T-helper 2 cell (primary cell): ENCODE measurements around the gene CMYA5.
"Not testable (repeated sequence)": the region's sequence is repeated elsewhere in the genome, so short reads cannot be mapped to it uniquely, and the experiment has no call there.

ENCODE experiments used
- DNase-seq, 5 experiments: peaks; one replicate each; pipeline versions ENCODE4 v3.0.0 to v3.0.0-alpha.2; 2012 to 2022

The CMYA5 gene

GRCh38 chr5:79750611-79751510 is 61.2 kb downstream of the CMYA5 start:
- no peak for DNase-seq

DNA sequence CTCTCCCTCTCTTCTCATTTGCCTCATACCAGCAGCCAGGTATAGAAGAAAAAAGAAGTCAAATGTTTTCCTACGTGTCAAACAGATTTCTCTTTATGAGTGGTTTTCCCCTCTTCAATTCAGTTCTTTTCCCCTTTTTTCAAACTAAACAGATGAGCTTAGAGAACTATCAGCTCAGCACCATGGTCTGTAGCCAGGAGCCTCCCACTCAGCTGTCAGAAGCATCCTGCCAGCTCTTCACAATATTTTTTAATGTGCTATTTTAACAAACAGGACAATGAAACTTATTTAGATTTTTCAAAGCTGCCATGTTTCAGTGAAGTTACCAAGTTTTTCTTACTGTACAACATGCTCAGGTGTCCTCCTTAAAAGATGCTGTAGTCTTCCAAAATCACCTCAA is 63.5 kb downstream of the CMYA5 start:
- DNase-seq, result no peak

DNA sequence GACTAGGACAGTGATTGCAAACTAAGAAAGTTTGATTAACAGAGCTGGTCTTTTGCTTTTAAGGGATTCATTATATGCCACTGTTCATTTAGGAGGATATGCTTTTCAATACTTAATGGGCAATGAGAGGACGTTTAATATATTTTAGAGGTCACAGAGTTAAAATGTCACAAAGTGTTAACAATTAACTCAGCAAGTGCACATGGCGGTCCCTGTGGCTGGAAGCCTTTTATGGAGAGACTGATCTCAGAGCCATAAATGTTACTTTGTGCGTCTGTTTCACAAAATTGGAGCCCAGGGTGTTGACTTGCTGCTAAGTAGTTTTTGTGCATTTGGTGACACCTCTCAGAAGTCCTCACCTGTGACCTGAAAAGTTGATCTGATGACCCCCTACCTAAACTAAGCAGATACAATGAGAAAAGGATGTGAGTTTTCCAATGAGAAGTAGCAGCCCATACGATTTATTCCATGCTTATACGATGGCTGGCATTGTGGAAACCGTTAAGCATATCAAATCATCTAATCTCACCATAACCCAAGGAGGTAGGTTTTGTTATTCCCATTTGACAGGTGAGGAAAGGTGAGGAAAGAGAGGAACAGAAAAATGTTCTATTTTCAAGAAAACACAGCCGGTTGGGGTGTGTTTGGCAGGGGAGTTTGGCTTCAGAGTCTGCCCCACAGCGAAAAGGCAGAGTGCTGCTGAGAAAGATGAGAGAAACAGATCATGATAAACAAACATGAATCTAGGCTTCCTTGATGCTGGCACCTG is 64.4 kb downstream of the CMYA5 start:
- DNase-seq, result no peak

GRCh38 chr5:79754865-79755555 is 65.4 kb downstream of the CMYA5 start:
- no peak for DNase-seq

- no peak for DNase-seq
Observed at GRCh38 chr5:79756076-79756475, 66.4 kb downstream of the CMYA5 start.

- DNase-seq, result no peak
Observed at GRCh38 chr5:79759436-79759835, 69.8 kb downstream of the CMYA5 start.

GRCh38 chr5:79759848-79760247 is 70.2 kb downstream of the CMYA5 start:
- no peak for DNase-seq

GRCh38 chr5:79762929-79763328 is 73.3 kb downstream of the CMYA5 start:
- DNase-seq, result no peak

GRCh38 chr5:79764147-79764546 is 74.5 kb downstream of the CMYA5 start:
- not testable (repeated sequence) for DNase-seq

DNA sequence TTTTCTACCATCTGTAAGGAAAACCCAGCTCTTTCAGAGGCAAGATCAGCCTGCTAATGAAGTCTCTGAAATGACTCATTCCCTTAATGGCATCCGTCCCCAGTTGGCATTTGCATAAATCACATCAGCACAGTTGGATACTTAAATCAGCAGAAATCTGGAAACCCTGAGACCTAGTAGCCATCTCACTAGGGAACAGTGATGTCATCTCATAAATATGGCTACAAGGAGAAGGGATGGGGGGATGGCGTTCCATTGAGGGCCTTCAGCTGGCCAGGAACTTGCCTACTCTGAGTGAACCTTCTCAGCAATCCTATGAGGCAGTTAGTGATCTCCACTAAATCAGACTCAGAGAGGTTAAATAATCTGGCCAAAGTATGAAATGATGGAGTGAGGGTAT is 81.8 kb downstream of the CMYA5 start:
- no peak for DNase-seq

DNA sequence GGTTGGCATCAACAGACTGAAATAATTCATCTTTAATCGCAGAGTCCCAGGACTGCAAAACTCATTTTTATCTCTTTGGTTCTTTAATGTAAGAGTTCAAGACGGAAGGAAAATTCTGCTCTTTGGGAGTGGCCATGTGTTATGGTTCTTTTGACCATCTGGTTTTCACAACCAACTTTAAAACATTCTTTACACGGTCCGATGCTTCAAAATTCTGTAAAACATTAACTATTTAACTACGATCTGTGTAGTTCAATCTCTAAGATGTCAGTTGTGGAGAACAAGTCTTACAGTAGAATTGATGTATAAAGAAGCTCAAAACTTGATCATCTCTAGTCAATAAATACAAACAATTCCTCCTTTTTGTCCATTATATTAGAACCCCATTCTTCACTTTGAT is 83.0 kb downstream of the CMYA5 start:
- DNase-seq, result no peak

DNA sequence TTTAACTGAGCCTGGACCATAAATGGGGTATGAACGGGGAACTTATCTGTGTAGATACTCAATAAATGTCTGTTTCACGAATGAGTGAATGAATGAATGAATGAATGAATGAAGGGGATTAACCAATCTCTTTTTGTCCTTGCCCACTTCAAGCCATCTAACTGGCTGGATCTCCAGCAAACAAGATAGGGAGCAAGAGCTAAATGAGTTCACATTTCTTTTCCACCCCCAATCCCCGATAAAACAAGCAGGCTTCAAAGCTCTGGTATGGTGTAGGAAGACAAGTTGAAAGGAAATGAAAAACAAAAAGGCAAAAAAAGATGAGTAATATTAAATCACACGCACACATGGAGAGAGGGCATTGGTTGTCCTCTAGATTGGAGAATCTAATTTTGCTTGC is 84.0 kb downstream of the CMYA5 start:
- no peak for DNase-seq

GRCh38 chr5:79774171-79774854 is 84.7 kb downstream of the CMYA5 start:
- no peak for DNase-seq

DNA sequence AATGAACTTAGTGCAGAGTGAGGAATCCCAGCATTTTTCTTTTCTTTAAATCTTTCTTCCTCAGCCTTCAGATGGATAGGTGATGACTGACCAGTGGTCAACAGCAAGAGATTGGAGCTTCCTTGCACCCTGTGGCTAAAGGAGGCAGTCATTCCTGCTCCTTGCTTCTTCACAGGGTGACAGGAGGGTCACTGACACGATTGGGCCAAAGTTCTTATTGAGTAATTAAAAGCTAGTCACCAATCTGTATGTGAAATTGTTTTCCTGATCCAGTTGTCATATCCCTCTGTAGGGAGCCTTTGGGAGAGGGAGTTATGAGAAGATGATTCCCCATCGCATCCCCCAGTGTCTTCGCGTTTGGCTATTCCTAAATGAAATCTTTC is 85.2 kb downstream of the CMYA5 start:
- no peak for DNase-seq

DNA sequence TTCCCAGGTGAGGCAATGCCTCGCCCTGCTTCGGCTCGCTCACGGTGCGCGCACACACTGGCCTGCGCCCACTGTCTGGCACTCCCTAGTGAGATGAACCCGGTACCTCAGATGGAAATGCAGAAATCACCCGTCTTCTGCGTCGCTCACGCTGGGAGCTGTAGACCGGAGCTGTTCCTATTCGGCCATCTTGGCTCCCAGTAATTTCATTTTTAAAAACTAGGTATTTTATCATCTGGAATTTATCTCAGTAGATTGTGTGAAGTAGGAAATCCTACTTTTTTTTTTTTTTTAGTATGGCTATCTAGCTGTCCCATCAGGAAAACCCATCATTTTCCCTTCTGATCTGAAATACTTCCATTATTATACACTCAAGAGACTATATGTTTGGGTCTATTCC is 95.1 kb downstream of the CMYA5 start:
- DNase-seq, result not testable (repeated sequence)

DNA sequence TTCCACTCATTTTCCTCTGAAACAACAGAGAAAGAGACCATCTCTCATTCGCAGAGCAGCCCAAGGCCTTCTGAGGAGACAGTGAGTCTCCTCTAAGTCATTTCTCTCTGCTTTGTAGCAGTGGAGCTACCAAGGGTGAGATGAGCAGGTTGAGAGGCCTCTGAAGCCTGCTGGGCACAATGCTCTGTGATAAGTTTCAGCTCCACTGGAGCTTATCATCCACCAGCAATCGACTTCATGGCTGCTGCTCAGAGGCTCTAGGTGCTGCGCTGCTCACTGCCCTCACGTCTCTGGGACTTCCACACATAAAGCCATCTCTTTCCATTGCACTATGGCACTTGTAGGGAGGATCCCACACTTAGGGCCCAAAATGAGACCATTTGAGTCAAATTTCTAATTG is 96.3 kb downstream of the CMYA5 start:
- no peak for DNase-seq

- DNase-seq, result no peak
Observed at GRCh38 chr5:79787448-79787847, 97.8 kb downstream of the CMYA5 start.

- no peak for DNase-seq
Observed at GRCh38 chr5:79791843-79792242, 102.2 kb downstream of the CMYA5 start.

GRCh38 chr5:79792463-79792862 is 102.8 kb downstream of the CMYA5 start:
- no peak for DNase-seq

DNA sequence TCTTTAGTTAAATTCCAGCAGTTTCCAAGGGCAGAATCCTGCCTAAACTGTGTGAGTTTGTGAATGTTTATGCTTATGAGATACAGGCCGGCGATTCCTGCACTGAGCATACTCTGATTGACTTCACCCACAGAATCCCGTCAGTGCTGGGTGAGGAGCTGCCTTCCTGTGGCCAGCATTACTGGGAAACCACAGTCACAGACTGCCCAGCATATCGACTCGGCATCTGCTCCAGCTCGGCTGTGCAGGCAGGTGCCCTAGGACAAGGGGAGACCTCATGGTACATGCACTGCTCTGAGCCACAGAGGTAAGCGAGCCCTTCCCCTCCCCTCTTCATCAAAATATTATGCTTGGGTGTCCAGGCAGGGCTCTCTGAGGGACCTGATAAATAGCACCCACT is 103.7 kb downstream of the CMYA5 start:
- no peak for DNase-seq

GRCh38 chr5:79793722-79794121 is 104.1 kb downstream of the CMYA5 start:
- DNase-seq, result no peak

GRCh38 chr5:79794347-79794746 is 104.7 kb downstream of the CMYA5 start:
- DNase-seq, result no peak
